GM19035 (cell line): ENCODE measurements around the gene CXCL11.
"Not testable (repeated sequence)": the region's sequence is repeated elsewhere in the genome, so short reads cannot be mapped to it uniquely, and the experiment has no call there.

ENCODE experiments used
- ATAC-seq: cut with Tn5 transposase; IDR thresholded peaks from one replicate; pipeline ENCODE4 v1.9.1; 2021; ENCODE audit not compliant: unreplicated experiment

Gene CXCL11

GRCh38 chr4:76043306-76043705 is 7.4 kb upstream of the CXCL11 start:
- ATAC-seq: not testable (repeated sequence)

GRCh38 chr4:76042241-76042998 is 6.5 kb upstream of the CXCL11 start:
- ATAC-seq: not testable (repeated sequence)

GRCh38 chr4:76036855-76037254 is 985 bp upstream of the CXCL11 start:
- no peak for ATAC-seq

- ATAC-seq: no peak
These were observed 729 bp downstream of the CXCL11 start for GRCh38 chr4:76035141-76035540.

- no peak for ATAC-seq
These were observed 6.6 kb downstream of the CXCL11 start for GRCh38 chr4:76029300-76029699.

GRCh38 chr4:76028350-76028765 is 7.5 kb downstream of the CXCL11 start:
- no peak for ATAC-seq

- ATAC-seq: no peak
These were observed 11.8 kb downstream of the CXCL11 start for GRCh38 chr4:76024065-76024464.

- ATAC-seq: no peak
These were observed 12.5 kb downstream of the CXCL11 start, which contains the start of gene CXCL10 for GRCh38 chr4:76023389-76023788. Gene CXCL10, minus strand, starts transcription at chr4:76023497. Its CDS starts 66 bp downstream, at chr4:76023431.

GRCh38 chr4:76022677-76023076 is 13.2 kb downstream of the CXCL11 start:
- no peak for ATAC-seq

- ATAC-seq: no peak
These were observed 13.8 kb downstream of the CXCL11 start for GRCh38 chr4:76022031-76022430.

- ATAC-seq: no peak
These were observed 18.7 kb downstream of the CXCL11 start for GRCh38 chr4:76017056-76017686.

GRCh38 chr4:76016393-76016792 is 19.5 kb downstream of the CXCL11 start:
- ATAC-seq: peak; percentile 61

GRCh38 chr4:76013540-76013939 is 22.3 kb downstream of the CXCL11 start:
- ATAC-seq: no peak

- ATAC-seq: peak; percentile 12
These were observed 23.5 kb downstream of the CXCL11 start for GRCh38 chr4:76012388-76012801.

- peak; percentile 64 for ATAC-seq
These were observed 24.0 kb downstream of the CXCL11 start for GRCh38 chr4:76011700-76012387.

- no peak for ATAC-seq
These were observed 24.7 kb downstream of the CXCL11 start for GRCh38 chr4:76011018-76011670.

GRCh38 chr4:76010576-76010975 is 25.3 kb downstream of the CXCL11 start:
- ATAC-seq: no peak

- ATAC-seq: no peak
These were observed 26.6 kb downstream of the CXCL11 start for GRCh38 chr4:76009311-76009710.

- ATAC-seq: no peak
These were observed 28.6 kb downstream of the CXCL11 start, which contains the start of gene CXCL9 for GRCh38 chr4:76007089-76007862. Gene CXCL9, minus strand, starts transcription at chr4:76007509. Its CDS starts 60 bp downstream, at chr4:76007449.

GRCh38 chr4:76003620-76004019 is 32.2 kb downstream of the CXCL11 start:
- ATAC-seq: no peak
